Body of pancreas (tissue), 4 donors: Measurements from ENCODE around the gene MYO1A. TPM values are rescaled to one million over a fixed set of nuclear protein-coding genes. Genes with fewer than 3 reads are reported as not detected.

Source experiments
- ATAC-seq: fragments of 150-250 bp; one replicate; pipeline ENCODE4 v1.9.1; 2016
- DNase-seq, 4 donors: peaks; one replicate each; pipeline ENCODE4 v3.0.0-alpha.2; 2019
- H3K27ac ChIP-seq, 4 donors: fragments of 200-600 bp; sonication (generic); 1 replicate in 3 of 4; 2 replicates in 1 of 4; pipeline versions ENCODE4 v1.5.1 to v1.6.1; 2016 to 2019; ENCODE audit warnings: mild to moderate bottlenecking in 1 of 4, mixed read lengths in 1 of 4, moderate library complexity in 1 of 4
- H3K27me3 ChIP-seq, 2 donors: fragments of 200-600 bp; sonication (generic); one replicate each; pipeline ENCODE4 v1.6.0; 2016; ENCODE audit warnings: mild to moderate bottlenecking in 1 of 2
- H3K36me3 ChIP-seq, 2 donors: fragments of 200-600 bp; sonication (generic); replicated peaks in 1 of 2; 2 replicates each; pipeline ENCODE4 v1.5.1; 2016; ENCODE audit warnings: low read depth in 2 of 2; ENCODE audit not compliant: insufficient read depth in 1 of 2
- H3K4me1 ChIP-seq: fragments of 200-600 bp; sonication (generic); one replicate; pipeline ENCODE4 v1.6.0; 2016
- H3K4me3 ChIP-seq, 2 donors: fragments of 200-600 bp; sonication (generic); 1 replicate in 1 of 2; 2 replicates in 1 of 2; pipeline ENCODE4 v1.5.1; 2016 to 2019
- H3K9me3 ChIP-seq, 3 donors: fragments of 200-600 bp; sonication (generic); 1 replicate in 2 of 3; 2 replicates in 1 of 3; pipeline ENCODE4 v1.5.1; 2016
- POLR2A ChIP-seq, 3 donors: fragments of 450-650 bp; IDR thresholded peaks; one replicate each; pipeline ENCODE4 v1.6.1; 2016; ENCODE audit warnings: antibody characterized with exemption in 3 of 3, mild to moderate bottlenecking in 2 of 3
- WGBS, 2 donors: methylation state at CpG; one replicate each; pipeline ENCODE4 v1.1.5; 2017; 5-methylcytosine and 5-hydroxymethylcytosine counted together
- intact Hi-C: fragments of 100-400 bp; cut with DNase I; formaldehyde crosslinking; loops from one replicate; pipeline ENCODE4 v1.15.1; 2023
- total RNA-seq, 2 donors: library from RNA; depleted of rRNA; stranded (reverse); fragments of >200 nt; gene quantifications; one replicate each; pipeline ENCODE4 v1.1.0, GENCODE V29; 2016
- TF ChIP-seq, protein P1 (sequence below), 7 experiments: fragments of 450-650 bp in 4 of 7; fragments of 200-600 bp in 3 of 7; sonication (generic) in 3 of 7; IDR thresholded peaks; one replicate each; pipeline ENCODE4 v1.5.1; 2016 to 2019; ENCODE audit warnings: antibody characterized with exemption in 7 of 7

MYO1A gene
- total RNA-seq, 2 donors from 2014 or later = 1.8 TPM; not detected in 1

DNA sequence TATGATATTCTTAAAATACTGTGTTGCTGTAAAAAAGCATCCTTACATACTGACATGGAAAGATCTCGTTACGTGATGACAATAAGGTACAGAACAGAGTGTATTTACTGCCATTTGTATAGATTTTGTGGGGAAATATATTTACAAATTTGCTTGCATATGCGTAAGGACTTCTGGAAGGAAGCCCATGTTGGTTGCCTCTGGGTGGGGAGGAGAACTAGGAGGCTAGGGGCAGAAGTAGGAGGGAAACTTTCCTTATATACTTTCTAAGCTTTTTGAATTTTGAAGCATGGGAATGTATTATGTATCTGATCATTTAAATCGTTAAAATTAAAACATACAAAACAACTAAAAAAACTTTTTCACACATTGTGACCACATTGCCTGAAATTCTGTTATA, 9.7 kb downstream of the MYO1A start:
- H3K36me3 ChIP-seq = no peaks in the 10 kb centered on the region
- no peak for DNase-seq
- intact Hi-C loops = no loop called here
- no peak for ATAC-seq
- WGBS, 2 donors = 70 to 79% methylated on average over 4 of the region's 4 CpGs
- no peak overlapping the region for H3K4me3 ChIP-seq
- H3K27ac ChIP-seq = no peak overlapping the region
- TF ChIP-seq, protein P1, sequence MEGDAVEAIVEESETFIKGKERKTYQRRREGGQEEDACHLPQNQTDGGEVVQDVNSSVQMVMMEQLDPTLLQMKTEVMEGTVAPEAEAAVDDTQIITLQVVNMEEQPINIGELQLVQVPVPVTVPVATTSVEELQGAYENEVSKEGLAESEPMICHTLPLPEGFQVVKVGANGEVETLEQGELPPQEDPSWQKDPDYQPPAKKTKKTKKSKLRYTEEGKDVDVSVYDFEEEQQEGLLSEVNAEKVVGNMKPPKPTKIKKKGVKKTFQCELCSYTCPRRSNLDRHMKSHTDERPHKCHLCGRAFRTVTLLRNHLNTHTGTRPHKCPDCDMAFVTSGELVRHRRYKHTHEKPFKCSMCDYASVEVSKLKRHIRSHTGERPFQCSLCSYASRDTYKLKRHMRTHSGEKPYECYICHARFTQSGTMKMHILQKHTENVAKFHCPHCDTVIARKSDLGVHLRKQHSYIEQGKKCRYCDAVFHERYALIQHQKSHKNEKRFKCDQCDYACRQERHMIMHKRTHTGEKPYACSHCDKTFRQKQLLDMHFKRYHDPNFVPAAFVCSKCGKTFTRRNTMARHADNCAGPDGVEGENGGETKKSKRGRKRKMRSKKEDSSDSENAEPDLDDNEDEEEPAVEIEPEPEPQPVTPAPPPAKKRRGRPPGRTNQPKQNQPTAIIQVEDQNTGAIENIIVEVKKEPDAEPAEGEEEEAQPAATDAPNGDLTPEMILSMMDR (IDR thresholded peaks at IDR 0.05) = no peak
- H3K9me3 ChIP-seq = no peaks in the 10 kb centered on the region
- H3K27me3 ChIP-seq = no peaks in the 10 kb centered on the region
- no peaks in the 10 kb centered on the region for H3K4me1 ChIP-seq

DNA sequence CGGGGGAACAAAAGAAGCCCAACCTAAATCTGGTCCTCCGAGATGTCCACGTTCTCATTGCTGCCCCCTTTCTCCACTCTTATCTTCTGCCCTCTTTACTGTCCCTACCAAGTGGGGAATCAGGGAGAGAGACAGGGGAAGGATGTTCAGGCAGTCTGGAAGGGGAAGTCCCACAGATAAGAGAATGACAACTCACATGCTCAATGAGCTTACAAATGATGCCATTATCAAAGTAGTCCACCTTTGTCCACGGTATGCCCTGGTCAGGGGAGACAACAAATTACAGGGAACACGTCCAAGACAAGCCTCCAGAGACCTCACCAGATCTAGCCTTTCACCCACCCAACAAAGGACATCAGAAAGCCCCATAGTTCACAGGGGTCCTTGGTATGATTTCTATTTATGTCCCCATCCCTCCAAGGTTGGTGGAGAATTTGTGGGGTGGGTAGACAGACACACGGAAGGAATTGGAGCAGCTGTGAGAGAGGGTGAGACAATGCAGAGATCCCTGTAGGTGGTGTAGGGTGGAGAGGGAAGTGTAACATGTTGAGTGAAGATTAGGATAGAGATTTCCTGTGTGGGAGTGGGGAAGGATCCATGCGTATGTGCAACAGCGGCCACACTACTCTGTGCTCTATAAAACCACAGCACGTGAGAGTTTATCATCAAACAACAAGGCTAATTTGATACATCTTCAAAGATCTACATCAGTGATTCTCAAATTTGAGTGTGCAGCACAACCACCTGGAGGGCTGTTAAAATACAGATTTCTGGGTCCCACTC, 10.7 kb downstream of the MYO1A start:
- no peak for ATAC-seq
- H3K4me1 ChIP-seq = no peaks in the 10 kb centered on the region
- intact Hi-C loops = no loop called here
- no peaks in the 10 kb centered on the region for H3K9me3 ChIP-seq
- 70 to 72% methylated on average over 9 of the region's 9 CpGs for WGBS, 2 donors
- H3K27ac ChIP-seq = no peak overlapping the region
- no peak for DNase-seq
- no peak overlapping the region for H3K4me3 ChIP-seq
- H3K27me3 ChIP-seq = no peaks in the 10 kb centered on the region
- no peaks in the 10 kb centered on the region for H3K36me3 ChIP-seq
- TF ChIP-seq, protein P1 (IDR thresholded peaks at IDR 0.05) = no peak
- TF ChIP-seq POLR2A (IDR thresholded peaks at IDR 0.05) = no peak

DNA sequence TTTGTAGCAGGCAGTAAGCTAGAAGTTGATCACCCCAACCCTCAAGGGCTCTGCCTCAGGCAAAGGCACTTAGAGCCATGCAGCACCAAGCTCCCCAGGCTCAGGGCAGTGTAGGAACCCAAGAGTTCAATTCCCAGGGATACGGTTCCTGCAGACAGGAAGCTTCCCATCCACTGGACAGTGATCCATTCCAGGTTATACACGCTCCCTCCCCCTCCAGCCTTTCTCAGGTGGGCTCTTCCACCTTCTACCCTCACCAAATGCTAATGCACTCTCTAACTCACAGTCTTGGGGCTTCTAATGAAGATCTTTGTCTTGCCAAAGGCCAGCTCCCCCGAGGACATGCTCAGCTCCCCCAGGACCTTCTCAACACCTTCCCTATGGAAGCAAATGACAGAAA, 12.7 kb downstream of the MYO1A start:
- Histone ChIP-seq H3K27ac (no peak overlapping the region), H3K4me3 (no peak overlapping the region), H3K36me3 (no peaks in the 10 kb centered on the region), H3K27me3 (no peaks in the 10 kb centered on the region), H3K4me1 (no peaks in the 10 kb centered on the region), H3K9me3 (no peaks in the 10 kb centered on the region)
- TF ChIP-seq POLR2A (IDR thresholded peaks at IDR 0.05) = no peak
- TF ChIP-seq, protein P1 (IDR thresholded peaks at IDR 0.05) = no peak
- 62 to 82% methylated on average over 3 of the region's 3 CpGs for WGBS, 2 donors
- ATAC-seq (no peak), DNase-seq (no peak)
- intact Hi-C loops = no loop called here

DNA sequence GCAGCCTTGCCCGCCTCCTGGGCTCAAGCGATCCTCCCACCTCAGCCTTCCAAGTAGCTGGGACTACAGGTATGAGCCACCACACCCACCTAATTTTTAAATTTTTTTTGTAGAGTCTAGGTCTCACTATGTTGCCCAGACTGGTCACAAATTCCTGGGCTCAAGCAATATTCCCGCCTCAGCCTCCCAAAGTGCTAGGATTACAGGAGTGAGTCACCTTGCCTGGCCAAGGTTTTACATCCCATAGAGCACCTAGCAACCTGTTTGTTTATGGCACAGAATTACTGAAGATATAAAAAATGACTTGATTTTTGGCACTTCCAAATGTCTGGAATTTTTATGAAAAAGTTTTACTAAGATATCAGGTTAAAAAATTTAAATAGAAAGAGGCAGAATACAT, 16.5 kb downstream of the MYO1A start:
- H3K36me3 ChIP-seq = no peaks in the 10 kb centered on the region
- no peak for TF ChIP-seq POLR2A (IDR thresholded peaks at IDR 0.05)
- TF ChIP-seq, protein P1 (IDR thresholded peaks at IDR 0.05) = no peak
- no peaks in the 10 kb centered on the region for H3K4me1 ChIP-seq
- intact Hi-C loops = no loop called here
- no peaks in the 10 kb centered on the region for H3K27me3 ChIP-seq
- WGBS, 2 donors = 90% methylated on average over 3 of the region's 3 CpGs
- DNase-seq = no peak
- no peak overlapping the region for H3K27ac ChIP-seq
- no peaks in the 10 kb centered on the region for H3K9me3 ChIP-seq
- H3K4me3 ChIP-seq = no peak overlapping the region
- ATAC-seq = no peak

DNA sequence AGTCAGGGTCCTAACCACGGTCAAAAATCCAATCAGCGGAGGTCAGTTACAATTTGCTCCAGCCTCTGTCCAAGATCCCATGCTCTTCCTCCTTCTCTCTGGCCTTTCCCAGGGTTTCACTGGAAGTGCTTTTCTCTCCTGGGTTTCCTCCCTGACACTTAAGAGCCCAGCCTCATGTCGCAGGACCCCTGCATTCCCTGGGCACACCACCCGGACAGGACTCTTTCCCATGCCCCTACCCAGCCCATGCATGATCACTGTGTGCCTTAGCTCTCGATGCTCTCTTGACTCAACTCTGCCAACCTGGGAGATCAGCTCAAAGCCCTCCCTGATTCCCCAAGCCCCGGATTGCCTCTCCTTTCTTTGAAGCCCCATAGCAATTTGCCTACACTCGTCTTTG, 18.1 kb downstream of the MYO1A start:
- no peaks in the 10 kb centered on the region for H3K4me1 ChIP-seq
- intact Hi-C loops = no loop called here
- H3K27ac ChIP-seq = no peak overlapping the region
- no peaks in the 10 kb centered on the region for H3K36me3 ChIP-seq
- ATAC-seq = no peak
- DNase-seq = no peak
- H3K9me3 ChIP-seq = no peaks in the 10 kb centered on the region
- no peak for TF ChIP-seq POLR2A (IDR thresholded peaks at IDR 0.05)
- TF ChIP-seq, protein P1 (IDR thresholded peaks at IDR 0.05) = no peak
- no peaks in the 10 kb centered on the region for H3K27me3 ChIP-seq
- WGBS, 2 donors = 61 to 66% methylated on average over 7 of the region's 7 CpGs
- H3K4me3 ChIP-seq = no peak overlapping the region
